ENCODE results near the gene P2RX2. TPM values are rescaled to one million over a fixed set of nuclear protein-coding genes. Genes with fewer than 3 reads are reported as not detected.

P2RX2 gene
- total RNA-seq, 2 experiments from 2014 or later = not detected

- intact Hi-C loops (cut with micrococcal nuclease; ENCODE audit: unreplicated experiment) = no loop called here
- Histone ChIP-seq H3K9me2 (ENCODE audit: insufficient read depth, low read length) (no peaks in the 10 kb centered on the region), H3K36me3 (ENCODE audit: insufficient read depth, low read length) (peaks cover 10% of the 10 kb centered on the region; the same call in 1 of the 2 replicates)
Measured at GRCh38 chr12:132574271-132574996, 44.1 kb upstream of the P2RX2 start.

GRCh38 chr12:132575661-132576060, 42.9 kb upstream of the P2RX2 start:
- TF ChIP-seq EZH2phosphoT487 (IDR thresholded peaks at IDR 0.05; ENCODE audit: borderline replicate concordance, low read depth, low read length) (no peak), CTCF (conservative IDR thresholded peaks at IDR 0.05; ENCODE audit: low read length) (no peak)
- intact Hi-C loops (cut with micrococcal nuclease; ENCODE audit: unreplicated experiment) = no loop called here
- H3K36me3 ChIP-seq (ENCODE audit: insufficient read depth, low read length) = peaks cover 10% of the 10 kb centered on the region; the same call in 1 of the 2 replicates

More at GRCh38 chr12:132574271-132574996, 44.1 kb upstream of the P2RX2 start:
- Histone ChIP-seq H3K27ac (ENCODE audit: low read depth, low read length, poor library complexity, severe bottlenecking) (no peak overlapping the region), H2AFZ (ENCODE audit: low read length) (no peak overlapping the region), H3K4me2 (ENCODE audit: low read length) (no peak overlapping the region), H3K4me3 (ENCODE audit: low read depth, low read length, poor library complexity, severe bottlenecking) (no peak overlapping the region), H3K79me2 (ENCODE audit: insufficient read depth, low read depth, low read length) (no peaks in the 10 kb centered on the region), H4K20me1 (ENCODE audit: insufficient read depth, low read length) (no peaks in the 10 kb centered on the region), H3K4me1 (ENCODE audit: insufficient read depth, low read length, poor library complexity, severe bottlenecking) (no peaks in the 10 kb centered on the region), H3K9me3 (ENCODE audit: low read length) (no peaks in the 10 kb centered on the region)
- ChIA-PET POLR2A (no interaction called here), CTCF (ENCODE audit: unreplicated experiment) (no interaction called here)
- TF ChIP-seq CTCF (conservative IDR thresholded peaks at IDR 0.05; ENCODE audit: low read length) (no peak), EZH2phosphoT487 (IDR thresholded peaks at IDR 0.05; ENCODE audit: borderline replicate concordance, low read depth, low read length) (no peak)
- no peak for DNase-seq (ENCODE audit: low spot score)
- BruUV-seq (replicated peaks) = no TSS peak

GRCh38 chr12:132576701-132577100, 41.9 kb upstream of the P2RX2 start:
- no peaks in the 10 kb centered on the region for H3K4me1 ChIP-seq (ENCODE audit: insufficient read depth, low read length, poor library complexity, severe bottlenecking)
- POLR2A ChIA-PET = no interaction called here
- no peak for DNase-seq (ENCODE audit: low spot score)
- H3K9me2 ChIP-seq (ENCODE audit: insufficient read depth, low read length) = no peaks in the 10 kb centered on the region
- no TSS peak for BruUV-seq (replicated peaks)
- intact Hi-C loops (cut with micrococcal nuclease; ENCODE audit: unreplicated experiment) = no loop called here
- no peaks in the 10 kb centered on the region for H4K20me1 ChIP-seq (ENCODE audit: insufficient read depth, low read length)
- H3K4me2 ChIP-seq (ENCODE audit: low read length) = no peak overlapping the region
- H3K4me3 ChIP-seq (ENCODE audit: low read depth, low read length, poor library complexity, severe bottlenecking) = no peak overlapping the region
- H3K9me3 ChIP-seq (ENCODE audit: low read length) = no peaks in the 10 kb centered on the region
- TF ChIP-seq CTCF (conservative IDR thresholded peaks at IDR 0.05; ENCODE audit: low read length) = no peak
- no peak for TF ChIP-seq EZH2phosphoT487 (IDR thresholded peaks at IDR 0.05; ENCODE audit: borderline replicate concordance, low read depth, low read length)
- H3K36me3 ChIP-seq (ENCODE audit: insufficient read depth, low read length) = peaks cover 10% of the 10 kb centered on the region; the same call in 1 of the 2 replicates
- CTCF ChIA-PET (ENCODE audit: unreplicated experiment) = no interaction called here
- no peaks in the 10 kb centered on the region for H3K79me2 ChIP-seq (ENCODE audit: insufficient read depth, low read depth, low read length)
- H3K27ac ChIP-seq (ENCODE audit: low read depth, low read length, poor library complexity, severe bottlenecking) = no peak overlapping the region
- H2AFZ ChIP-seq (ENCODE audit: low read length) = no peak overlapping the region

More at GRCh38 chr12:132575661-132576060, 42.9 kb upstream of the P2RX2 start:
- H3K4me3 ChIP-seq (ENCODE audit: low read depth, low read length, poor library complexity, severe bottlenecking) = no peak overlapping the region
- no peak overlapping the region for H2AFZ ChIP-seq (ENCODE audit: low read length)
- H3K9me3 ChIP-seq (ENCODE audit: low read length) = no peaks in the 10 kb centered on the region
- DNase-seq (ENCODE audit: low spot score) = no peak
- H3K4me2 ChIP-seq (ENCODE audit: low read length) = no peak overlapping the region
- ChIA-PET POLR2A (no interaction called here), CTCF (ENCODE audit: unreplicated experiment) (no interaction called here)
- no peaks in the 10 kb centered on the region for H3K79me2 ChIP-seq (ENCODE audit: insufficient read depth, low read depth, low read length)
- BruUV-seq (replicated peaks) = no TSS peak
- no peaks in the 10 kb centered on the region for H3K4me1 ChIP-seq (ENCODE audit: insufficient read depth, low read length, poor library complexity, severe bottlenecking)
- no peak overlapping the region for H3K27ac ChIP-seq (ENCODE audit: low read depth, low read length, poor library complexity, severe bottlenecking)
- H4K20me1 ChIP-seq (ENCODE audit: insufficient read depth, low read length) = no peaks in the 10 kb centered on the region
- no peaks in the 10 kb centered on the region for H3K9me2 ChIP-seq (ENCODE audit: insufficient read depth, low read length)

Data from OCI-LY7 (cell line).